Measurements from ENCODE around the gene LACTBL1. TPM values are rescaled to one million over a fixed set of nuclear protein-coding genes. Genes with fewer than 3 reads are reported as not detected.

Gene LACTBL1
- total and polyA plus RNA-seq, 2 experiments from 2014 or later, result not detected

DNA sequence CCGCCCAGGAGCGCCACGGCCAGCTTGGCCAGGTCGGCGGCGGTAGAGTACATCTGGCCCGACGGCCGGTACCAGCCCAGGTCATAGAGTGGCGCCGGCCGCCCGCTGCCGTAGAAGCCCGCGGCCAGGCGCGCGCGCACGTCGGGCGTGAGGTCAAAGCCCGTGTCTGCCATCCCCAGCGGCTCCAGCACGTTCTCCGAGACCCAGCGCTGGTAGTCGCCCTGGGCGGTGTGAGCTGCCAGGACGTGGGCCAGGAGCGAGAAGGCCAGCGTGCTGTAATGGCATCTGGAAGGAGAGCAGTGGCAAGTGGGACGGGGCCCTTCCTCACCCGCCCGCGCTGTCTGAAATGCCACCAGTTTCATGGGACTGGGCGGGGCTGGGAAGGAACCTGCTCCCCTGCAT is 18.9 kb downstream of the LACTBL1 start:
- TF ChIP-seq NANOG (IDR thresholded peaks at IDR 0.05; ENCODE audit: borderline replicate concordance) (no peak), EZH2phosphoT487 (IDR thresholded peaks at IDR 0.05; ENCODE audit: unreplicated experiment) (no peak), CREB1 (CRISPR knock-in tag; IDR thresholded peaks at IDR 0.05; ENCODE audit: low read depth) (0 out of 2 replicates have a peak, but pooled peaks have one; percentile 57)
- TF ChIP-seq, protein P1, sequence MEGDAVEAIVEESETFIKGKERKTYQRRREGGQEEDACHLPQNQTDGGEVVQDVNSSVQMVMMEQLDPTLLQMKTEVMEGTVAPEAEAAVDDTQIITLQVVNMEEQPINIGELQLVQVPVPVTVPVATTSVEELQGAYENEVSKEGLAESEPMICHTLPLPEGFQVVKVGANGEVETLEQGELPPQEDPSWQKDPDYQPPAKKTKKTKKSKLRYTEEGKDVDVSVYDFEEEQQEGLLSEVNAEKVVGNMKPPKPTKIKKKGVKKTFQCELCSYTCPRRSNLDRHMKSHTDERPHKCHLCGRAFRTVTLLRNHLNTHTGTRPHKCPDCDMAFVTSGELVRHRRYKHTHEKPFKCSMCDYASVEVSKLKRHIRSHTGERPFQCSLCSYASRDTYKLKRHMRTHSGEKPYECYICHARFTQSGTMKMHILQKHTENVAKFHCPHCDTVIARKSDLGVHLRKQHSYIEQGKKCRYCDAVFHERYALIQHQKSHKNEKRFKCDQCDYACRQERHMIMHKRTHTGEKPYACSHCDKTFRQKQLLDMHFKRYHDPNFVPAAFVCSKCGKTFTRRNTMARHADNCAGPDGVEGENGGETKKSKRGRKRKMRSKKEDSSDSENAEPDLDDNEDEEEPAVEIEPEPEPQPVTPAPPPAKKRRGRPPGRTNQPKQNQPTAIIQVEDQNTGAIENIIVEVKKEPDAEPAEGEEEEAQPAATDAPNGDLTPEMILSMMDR (conservative IDR thresholded peaks at IDR 0.05; ENCODE audit: low read depth in 2 of 2), result no peak
- Histone ChIP-seq H3K4me3 (peak overlapping the region; percentile 51), H4K20me1 (replicated peaks; ENCODE audit: insufficient read depth) (no peaks in the 10 kb centered on the region), H3K27ac (ENCODE audit: low read depth) (no peak overlapping the region), H3K27me3 (ENCODE audit: insufficient read depth) (peaks cover 38% of the 10 kb centered on the region), H2AFZ (peak overlapping the region; percentile 94), H3K9me2 (ENCODE audit: insufficient read depth) (no peaks in the 10 kb centered on the region), H3K36me3 (ENCODE audit: insufficient read depth) (no peaks in the 10 kb centered on the region), H3K79me2 (replicated peaks; ENCODE audit: insufficient read depth) (no peaks in the 10 kb centered on the region), H3F3A (replicated peaks; ENCODE audit: low read depth) (peaks cover 5% of the 10 kb centered on the region), H3K4me2 (peak overlapping the region; percentile 77), H3K4me1 (ENCODE audit: insufficient read depth) (no peaks in the 10 kb centered on the region)
- Mint-ChIP-seq H3K4me1 (no peaks in the 10 kb centered on the region), H3K9me3 (no peaks in the 10 kb centered on the region; the same call in 2 of the 3 replicates), H3K27me3 (ENCODE audit: insufficient read depth, low read depth, poor library complexity) (peaks cover 40% of the 10 kb centered on the region), H3K4me3 (peak overlapping the region; percentile 59), H3K27ac (no peak overlapping the region), H3K36me3 (ENCODE audit: low read depth) (no peaks in the 10 kb centered on the region)
- peak; percentile 79 for DNase-seq (ENCODE audit: low spot score)
- peak; percentile 89 for ATAC-seq

DNA sequence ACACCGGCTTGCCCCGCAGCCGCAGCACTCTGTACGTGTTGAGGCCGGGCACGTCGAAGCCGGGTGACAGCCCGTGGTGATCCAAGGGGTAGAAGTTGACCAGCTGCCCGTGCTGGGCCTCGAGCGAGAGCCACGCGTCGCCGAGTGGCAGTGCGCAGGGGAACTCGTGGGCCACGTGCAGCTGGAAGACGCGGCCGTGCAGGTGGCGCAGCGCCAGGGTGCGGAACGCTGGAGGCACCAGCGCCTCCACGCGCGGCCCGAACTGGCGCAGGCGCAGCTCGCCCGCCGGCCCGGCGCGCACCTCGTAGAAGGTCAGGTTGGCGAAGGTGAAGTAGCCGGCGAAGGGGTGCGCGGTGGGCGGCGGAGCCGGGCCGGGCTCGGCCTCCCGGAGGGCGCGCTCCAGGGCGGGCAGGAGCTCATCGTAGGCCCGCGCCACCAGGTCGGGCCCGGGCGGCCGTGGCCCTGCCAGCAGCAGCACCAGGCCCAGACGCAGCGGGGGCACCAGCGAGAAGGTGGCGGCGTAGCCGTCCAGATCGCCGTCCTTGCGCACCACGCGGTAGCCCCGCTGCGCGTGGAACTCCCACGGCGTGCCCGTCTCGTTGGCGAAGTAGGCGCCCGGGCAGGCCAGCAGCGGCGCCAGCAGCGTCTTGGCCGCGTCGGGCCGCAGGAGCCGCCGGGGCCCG is 19.5 kb downstream of the LACTBL1 start:
- H3K79me2 ChIP-seq (replicated peaks; ENCODE audit: insufficient read depth), result no peaks in the 10 kb centered on the region
- peak overlapping the region; percentile 94 for H2AFZ ChIP-seq
- peak; percentile 62 for DNase-seq (ENCODE audit: low spot score)
- peak; percentile 75 for ATAC-seq
- H3K27me3 ChIP-seq (ENCODE audit: insufficient read depth), result peaks cover 38% of the 10 kb centered on the region
- Mint-ChIP-seq H3K36me3 (ENCODE audit: low read depth) (no peaks in the 10 kb centered on the region), H3K27ac (no peak overlapping the region), H3K9me3 (no peaks in the 10 kb centered on the region; the same call in 2 of the 3 replicates), H3K4me1 (no peaks in the 10 kb centered on the region), H3K27me3 (ENCODE audit: insufficient read depth, low read depth, poor library complexity) (peaks cover 40% of the 10 kb centered on the region), H3K4me3 (no peak overlapping the region; the same call in 2 of the 3 replicates)
- no peaks in the 10 kb centered on the region for H3K36me3 ChIP-seq (ENCODE audit: insufficient read depth)
- peaks cover 5% of the 10 kb centered on the region for H3F3A ChIP-seq (replicated peaks; ENCODE audit: low read depth)
- no peaks in the 10 kb centered on the region for H3K9me2 ChIP-seq (ENCODE audit: insufficient read depth)
- peak overlapping the region; percentile 51 for H3K4me3 ChIP-seq
- no peaks in the 10 kb centered on the region for H4K20me1 ChIP-seq (replicated peaks; ENCODE audit: insufficient read depth)
- H3K27ac ChIP-seq (ENCODE audit: low read depth), result no peak overlapping the region
- H3K4me2 ChIP-seq, result peak overlapping the region; percentile 77
- no peaks in the 10 kb centered on the region for H3K4me1 ChIP-seq (ENCODE audit: insufficient read depth)
- no peak for TF ChIP-seq STAT1 (IDR thresholded peaks at IDR 0.05; ENCODE audit: unreplicated experiment)
- TF ChIP-seq, protein P1 (conservative IDR thresholded peaks at IDR 0.05; ENCODE audit: low read depth in 2 of 2), result no peak
- no peak for TF ChIP-seq REST (IDR thresholded peaks at IDR 0.05; ENCODE audit: unreplicated experiment)
- TF ChIP-seq POLR2AphosphoS5 (IDR thresholded peaks at IDR 0.05; ENCODE audit: low read depth), result no peak; the same call in 1 of the 2 replicates
- TF ChIP-seq ZNF331 (CRISPR knock-in tag; IDR thresholded peaks at IDR 0.05; ENCODE audit: low read depth), result no peak
- TF ChIP-seq JUNB (IDR thresholded peaks at IDR 0.05; ENCODE audit: unreplicated experiment), result no peak
- TF ChIP-seq NANOG (IDR thresholded peaks at IDR 0.05; ENCODE audit: borderline replicate concordance), result no peak
- TF ChIP-seq ZNF114 (CRISPR knock-in tag; IDR thresholded peaks at IDR 0.05), result no peak
